HepG2 (cell line): Measurements from ENCODE around the gene LRRC25. TPM values are rescaled to one million over a fixed set of nuclear protein-coding genes. Genes with fewer than 3 reads are reported as not detected.

Source experiments
- NFIC ChIP-seq: IDR thresholded peaks from 2 replicates; pipeline ENCODE4 v1.6.1; 2012; ENCODE audit warnings: mild to moderate bottlenecking, low read length, inconsistent platforms
- NONO ChIP-seq, 2 experiments: fragments of 450-650 bp in 1 of 2; sonication (generic) in 1 of 2; formaldehyde crosslinking in 1 of 2; IDR thresholded peaks in 1 of 2; conservative IDR thresholded peaks in 1 of 2; 2 replicates each; pipeline versions ENCODE4 v1.6.1 to v1.8.0; 2017 to 2022; ENCODE audit warnings: mild to moderate bottlenecking in 1 of 2, missing genetic modification reagents in 1 of 2, moderate library complexity in 1 of 2
- ZNF160 ChIP-seq: sonication (generic); formaldehyde crosslinking; IDR thresholded peaks from 2 replicates; pipeline ENCODE4 v1.8.0; 2022; ENCODE audit warnings: mild to moderate bottlenecking, inconsistent platforms, missing genetic modification reagents
- ZNF605 ChIP-seq: sonication (generic); formaldehyde crosslinking; IDR thresholded peaks from 2 replicates; pipeline ENCODE4 v1.8.0; 2022; ENCODE audit warnings: mild to moderate bottlenecking, missing genetic modification reagents
- polyA plus RNA-seq, 8 experiments: library from polyadenylated mRNA; depleted of rRNA in 3 of 8; stranded (reverse) in 7 of 8; unstranded in 1 of 8; fragments of >200 nt; fragmentation: Illumina TruSeq in 4 of 8; extraction: Trizol in 4 of 8; gene quantifications; 2 replicates each; pipeline versions ENCODE4 v1.2.1 to v1.2.3, GENCODE V29; 2011 to 2016; ENCODE audit warnings: low read depth in 4 of 8, missing spikeins in 1 of 8, mixed read lengths in 1 of 8; ENCODE audit not compliant: insufficient read depth in 1 of 8
- total RNA-seq, 5 experiments: library from RNA; depleted of rRNA; stranded (reverse); fragments of >200 nt; fragmentation: Illumina TruSeq; extraction: Trizol; gene quantifications; 2 replicates each; pipeline ENCODE4 v1.2.3, GENCODE V29; 2016; ENCODE audit warnings: low read depth in 1 of 5
- TF ChIP-seq, protein P1 (sequence below): sonication (generic); formaldehyde crosslinking; IDR thresholded peaks from 2 replicates; pipeline ENCODE4 v1.4.0; 2020; ENCODE audit warnings: missing genetic modification reagents, borderline replicate concordance
- TF ChIP-seq, protein P2 (sequence below): sonication (generic); formaldehyde crosslinking; IDR thresholded peaks from 2 replicates; pipeline ENCODE4 v1.8.0; 2022; ENCODE audit warnings: missing genetic modification reagents, low read depth, mild to moderate bottlenecking, borderline replicate concordance
- TF ChIP-seq, protein P3 (sequence below): sonication (generic); formaldehyde crosslinking; IDR thresholded peaks from 2 replicates; pipeline ENCODE4 v1.4.0; 2020; ENCODE audit warnings: mild to moderate bottlenecking, missing genetic modification reagents
- TF ChIP-seq, protein P4 (sequence below): sonication (generic); formaldehyde crosslinking; IDR thresholded peaks from 2 replicates; pipeline ENCODE4 v1.4.0; 2020; ENCODE audit warnings: missing genetic modification reagents

LRRC25 gene
- total and polyA plus RNA-seq, 2 of the 13 experiments (the other 11 are each of a cell fraction or from before 2014, with no cell fraction given) = 0.13 to 0.53 TPM

DNA sequence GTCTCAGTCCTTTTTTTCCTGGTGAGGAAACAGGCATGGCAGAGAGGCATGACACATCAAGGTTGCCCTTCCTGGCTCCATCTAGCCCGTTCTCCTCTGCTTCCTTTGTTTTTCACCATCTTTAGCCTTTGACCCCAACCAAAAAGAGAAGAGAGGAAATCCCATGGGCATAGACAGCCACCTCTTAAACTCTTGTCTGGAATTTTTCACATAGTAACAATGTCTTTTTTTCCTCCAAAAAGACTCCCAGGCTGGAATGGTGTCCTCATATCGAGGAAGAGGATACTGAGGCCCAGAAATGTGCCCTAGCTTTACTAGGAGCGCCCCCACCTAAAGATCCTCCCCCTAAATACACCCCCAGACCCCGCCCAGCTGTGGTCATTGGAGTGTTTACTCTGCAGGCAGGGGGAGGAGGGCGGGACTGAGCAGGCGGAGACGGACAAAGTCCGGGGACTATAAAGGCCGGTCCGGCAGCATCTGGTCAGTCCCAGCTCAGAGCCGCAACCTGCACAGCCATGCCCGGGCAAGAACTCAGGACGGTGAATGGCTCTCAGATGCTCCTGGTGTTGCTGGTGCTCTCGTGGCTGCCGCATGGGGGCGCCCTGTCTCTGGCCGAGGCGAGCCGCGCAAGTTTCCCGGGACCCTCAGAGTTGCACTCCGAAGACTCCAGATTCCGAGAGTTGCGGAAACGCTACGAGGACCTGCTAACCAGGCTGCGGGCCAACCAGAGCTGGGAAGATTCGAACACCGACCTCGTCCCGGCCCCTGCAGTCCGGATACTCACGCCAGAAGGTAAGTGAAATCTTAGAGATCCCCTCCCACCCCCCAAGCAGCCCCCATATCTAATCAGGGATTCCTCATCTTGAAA is 11.5 kb downstream of the LRRC25 start, which contains the start of gene GDF15 (continued):
- TF ChIP-seq, protein P1, sequence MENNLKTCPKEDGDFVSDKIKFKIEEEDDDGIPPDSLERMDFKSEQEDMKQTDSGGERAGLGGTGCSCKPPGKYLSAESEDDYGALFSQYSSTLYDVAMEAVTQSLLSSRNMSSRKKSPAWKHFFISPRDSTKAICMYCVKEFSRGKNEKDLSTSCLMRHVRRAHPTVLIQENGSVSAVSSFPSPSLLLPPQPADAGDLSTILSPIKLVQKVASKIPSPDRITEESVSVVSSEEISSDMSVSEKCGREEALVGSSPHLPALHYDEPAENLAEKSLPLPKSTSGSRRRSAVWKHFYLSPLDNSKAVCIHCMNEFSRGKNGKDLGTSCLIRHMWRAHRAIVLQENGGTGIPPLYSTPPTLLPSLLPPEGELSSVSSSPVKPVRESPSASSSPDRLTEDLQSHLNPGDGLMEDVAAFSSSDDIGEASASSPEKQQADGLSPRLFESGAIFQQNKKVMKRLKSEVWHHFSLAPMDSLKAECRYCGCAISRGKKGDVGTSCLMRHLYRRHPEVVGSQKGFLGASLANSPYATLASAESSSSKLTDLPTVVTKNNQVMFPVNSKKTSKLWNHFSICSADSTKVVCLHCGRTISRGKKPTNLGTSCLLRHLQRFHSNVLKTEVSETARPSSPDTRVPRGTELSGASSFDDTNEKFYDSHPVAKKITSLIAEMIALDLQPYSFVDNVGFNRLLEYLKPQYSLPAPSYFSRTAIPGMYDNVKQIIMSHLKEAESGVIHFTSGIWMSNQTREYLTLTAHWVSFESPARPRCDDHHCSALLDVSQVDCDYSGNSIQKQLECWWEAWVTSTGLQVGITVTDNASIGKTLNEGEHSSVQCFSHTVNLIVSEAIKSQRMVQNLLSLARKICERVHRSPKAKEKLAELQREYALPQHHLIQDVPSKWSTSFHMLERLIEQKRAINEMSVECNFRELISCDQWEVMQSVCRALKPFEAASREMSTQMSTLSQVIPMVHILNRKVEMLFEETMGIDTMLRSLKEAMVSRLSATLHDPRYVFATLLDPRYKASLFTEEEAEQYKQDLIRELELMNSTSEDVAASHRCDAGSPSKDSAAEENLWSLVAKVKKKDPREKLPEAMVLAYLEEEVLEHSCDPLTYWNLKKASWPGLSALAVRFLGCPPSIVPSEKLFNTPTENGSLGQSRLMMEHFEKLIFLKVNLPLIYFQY = peak; percentile 90
- TF ChIP-seq ZNF605 (peak; percentile 74), NFIC (peak; percentile 70), ZNF160 (peak; percentile 89), NONO (IDR thresholded peaks at IDR 0.05) (no peak), NONO (CRISPR knock-in tag; conservative IDR thresholded peaks at IDR 0.05) (peak; percentile 99)
- TF ChIP-seq, protein P2, sequence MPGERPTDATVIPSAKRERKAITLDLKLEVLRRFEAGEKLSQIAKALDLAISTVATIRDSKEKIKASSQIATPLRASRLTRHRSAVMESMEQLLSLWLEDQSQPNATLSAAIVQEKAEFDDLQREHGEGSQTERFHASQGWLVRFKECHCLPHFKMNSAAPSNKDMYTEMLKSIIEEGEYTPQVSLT (CRISPR knock-in tag) = no peak
- TF ChIP-seq, protein P3, sequence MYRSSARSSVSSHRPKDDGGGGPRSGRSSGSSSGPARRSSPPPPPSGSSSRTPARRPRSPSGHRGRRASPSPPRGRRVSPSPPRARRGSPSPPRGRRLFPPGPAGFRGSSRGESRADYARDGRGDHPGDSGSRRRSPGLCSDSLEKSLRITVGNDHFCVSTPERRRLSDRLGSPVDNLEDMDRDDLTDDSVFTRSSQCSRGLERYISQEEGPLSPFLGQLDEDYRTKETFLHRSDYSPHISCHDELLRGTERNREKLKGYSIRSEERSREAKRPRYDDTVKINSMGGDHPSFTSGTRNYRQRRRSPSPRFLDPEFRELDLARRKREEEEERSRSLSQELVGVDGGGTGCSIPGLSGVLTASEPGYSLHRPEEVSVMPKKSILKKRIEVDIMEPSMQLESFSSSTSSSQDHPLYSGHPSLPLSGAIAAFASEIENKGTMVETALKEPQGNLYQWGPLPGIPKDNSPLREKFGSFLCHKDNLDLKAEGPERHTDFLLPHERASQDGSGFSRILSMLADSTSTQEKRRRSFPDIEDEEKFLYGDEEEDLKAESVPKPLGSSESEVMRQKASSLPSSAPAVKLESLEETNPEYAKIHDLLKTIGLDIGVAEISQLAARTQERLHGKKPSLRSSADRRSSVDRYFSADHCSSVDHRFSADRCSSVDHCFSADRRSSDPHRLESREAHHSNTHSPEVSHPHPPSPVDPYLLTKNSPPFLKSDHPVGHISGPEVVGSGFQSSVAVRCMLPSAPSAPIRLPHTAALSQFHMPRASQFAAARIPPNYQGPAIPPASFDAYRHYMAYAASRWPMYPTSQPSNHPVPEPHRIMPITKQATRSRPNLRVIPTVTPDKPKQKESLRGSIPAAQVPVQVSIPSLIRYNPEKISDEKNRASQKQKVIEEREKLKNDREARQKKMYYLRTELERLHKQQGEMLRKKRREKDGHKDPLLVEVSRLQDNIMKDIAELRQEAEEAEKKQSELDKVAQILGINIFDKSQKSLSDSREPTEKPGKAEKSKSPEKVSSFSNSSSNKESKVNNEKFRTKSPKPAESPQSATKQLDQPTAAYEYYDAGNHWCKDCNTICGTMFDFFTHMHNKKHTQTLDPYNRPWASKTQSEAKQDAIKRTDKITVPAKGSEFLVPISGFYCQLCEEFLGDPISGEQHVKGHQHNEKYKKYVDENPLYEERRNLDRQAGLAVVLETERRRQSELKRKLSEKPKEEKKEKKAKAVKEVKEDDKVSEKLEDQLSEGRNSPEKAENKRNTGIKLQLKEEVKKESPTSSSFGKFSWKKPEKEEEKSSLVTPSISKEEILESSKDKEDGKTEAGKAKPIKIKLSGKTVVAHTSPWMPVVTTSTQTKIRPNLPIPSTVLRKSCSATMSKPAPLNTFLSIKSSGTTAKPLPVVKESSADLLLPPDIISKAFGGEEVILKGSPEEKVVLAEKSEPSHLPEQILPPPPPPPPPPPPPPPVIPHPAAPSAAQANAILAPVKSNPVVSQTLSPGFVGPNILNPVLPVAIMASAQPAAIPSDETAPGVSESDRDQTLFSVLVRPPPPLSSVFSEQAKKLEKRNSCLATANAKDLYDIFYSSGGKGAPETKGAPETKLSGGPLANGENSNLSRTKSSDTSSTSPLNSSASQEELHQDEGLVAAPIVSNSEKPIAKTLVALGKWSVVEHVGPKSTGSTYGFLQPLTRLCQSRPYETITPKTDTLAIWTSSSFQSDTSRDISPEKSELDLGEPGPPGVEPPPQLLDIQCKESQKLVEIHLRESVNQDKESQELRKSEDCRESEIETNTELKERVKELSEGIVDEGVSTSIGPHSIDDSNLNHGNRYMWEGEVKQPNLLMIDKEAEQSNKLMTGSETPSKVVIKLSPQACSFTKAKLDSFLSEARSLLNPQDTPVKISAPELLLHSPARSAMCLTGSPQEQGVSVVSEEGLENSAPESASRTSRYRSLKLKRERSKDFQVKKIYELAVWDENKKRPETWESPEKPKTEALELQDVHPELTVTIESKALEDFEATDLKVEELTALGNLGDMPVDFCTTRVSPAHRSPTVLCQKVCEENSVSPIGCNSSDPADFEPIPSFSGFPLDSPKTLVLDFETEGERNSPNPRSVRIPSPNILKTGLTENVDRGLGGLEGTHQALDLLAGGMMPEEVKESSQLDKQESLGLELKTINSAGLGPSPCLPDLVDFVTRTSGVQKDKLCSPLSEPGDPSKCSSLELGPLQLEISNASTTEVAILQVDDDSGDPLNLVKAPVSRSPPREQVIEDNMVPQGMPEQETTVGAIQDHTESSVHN (CRISPR knock-in tag) = 0 out of 2 replicates have a peak, but pooled peaks have one; percentile 50
- TF ChIP-seq, protein P4, sequence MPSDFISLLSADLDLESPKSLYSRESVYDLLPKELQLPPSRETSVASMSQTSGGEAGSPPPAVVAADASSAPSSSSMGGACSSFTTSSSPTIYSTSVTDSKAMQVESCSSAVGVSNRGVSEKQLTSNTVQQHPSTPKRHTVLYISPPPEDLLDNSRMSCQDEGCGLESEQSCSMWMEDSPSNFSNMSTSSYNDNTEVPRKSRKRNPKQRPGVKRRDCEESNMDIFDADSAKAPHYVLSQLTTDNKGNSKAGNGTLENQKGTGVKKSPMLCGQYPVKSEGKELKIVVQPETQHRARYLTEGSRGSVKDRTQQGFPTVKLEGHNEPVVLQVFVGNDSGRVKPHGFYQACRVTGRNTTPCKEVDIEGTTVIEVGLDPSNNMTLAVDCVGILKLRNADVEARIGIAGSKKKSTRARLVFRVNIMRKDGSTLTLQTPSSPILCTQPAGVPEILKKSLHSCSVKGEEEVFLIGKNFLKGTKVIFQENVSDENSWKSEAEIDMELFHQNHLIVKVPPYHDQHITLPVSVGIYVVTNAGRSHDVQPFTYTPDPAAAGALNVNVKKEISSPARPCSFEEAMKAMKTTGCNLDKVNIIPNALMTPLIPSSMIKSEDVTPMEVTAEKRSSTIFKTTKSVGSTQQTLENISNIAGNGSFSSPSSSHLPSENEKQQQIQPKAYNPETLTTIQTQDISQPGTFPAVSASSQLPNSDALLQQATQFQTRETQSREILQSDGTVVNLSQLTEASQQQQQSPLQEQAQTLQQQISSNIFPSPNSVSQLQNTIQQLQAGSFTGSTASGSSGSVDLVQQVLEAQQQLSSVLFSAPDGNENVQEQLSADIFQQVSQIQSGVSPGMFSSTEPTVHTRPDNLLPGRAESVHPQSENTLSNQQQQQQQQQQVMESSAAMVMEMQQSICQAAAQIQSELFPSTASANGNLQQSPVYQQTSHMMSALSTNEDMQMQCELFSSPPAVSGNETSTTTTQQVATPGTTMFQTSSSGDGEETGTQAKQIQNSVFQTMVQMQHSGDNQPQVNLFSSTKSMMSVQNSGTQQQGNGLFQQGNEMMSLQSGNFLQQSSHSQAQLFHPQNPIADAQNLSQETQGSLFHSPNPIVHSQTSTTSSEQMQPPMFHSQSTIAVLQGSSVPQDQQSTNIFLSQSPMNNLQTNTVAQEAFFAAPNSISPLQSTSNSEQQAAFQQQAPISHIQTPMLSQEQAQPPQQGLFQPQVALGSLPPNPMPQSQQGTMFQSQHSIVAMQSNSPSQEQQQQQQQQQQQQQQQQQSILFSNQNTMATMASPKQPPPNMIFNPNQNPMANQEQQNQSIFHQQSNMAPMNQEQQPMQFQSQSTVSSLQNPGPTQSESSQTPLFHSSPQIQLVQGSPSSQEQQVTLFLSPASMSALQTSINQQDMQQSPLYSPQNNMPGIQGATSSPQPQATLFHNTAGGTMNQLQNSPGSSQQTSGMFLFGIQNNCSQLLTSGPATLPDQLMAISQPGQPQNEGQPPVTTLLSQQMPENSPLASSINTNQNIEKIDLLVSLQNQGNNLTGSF (CRISPR knock-in tag) = peak; percentile 93
